ENCODE data around the gene TRPV3. TPM values are rescaled to one million over a fixed set of nuclear protein-coding genes. Genes with fewer than 3 reads are reported as not detected.

The TRPV3 gene
- total and polyA plus RNA-seq, 9 of the 15 experiments (the other 6 are each of a cell fraction or from before 2014, with no cell fraction given) = 0.03 to 0.42 (median 0.11) TPM; not detected in 1

- FAIRE-seq (no peak), DNase-seq (ENCODE audit: extremely low read depth in 1 of 4, low spot score in 3 of 4) (no peak), ATAC-seq (no peak; the same call in 2 of the 3 replicates)
- no peaks in the 10 kb centered on the region for H3K9me3 ChIP-seq (replicated peaks; ENCODE audit: control insufficient read depth, insufficient read depth, low read depth, low read length)
- POLR2A ChIA-PET = interaction anchor here (0.5 kb wide), 1 partner anchor 47 kb away, joined by 4 read pairs; no protein-coding TSS in a partner anchor
- CTCF ChIA-PET (ENCODE audit: low intra/inter-chr PET ratio) = no interaction called here
- in situ Hi-C loops (cut with MboI) (no loop called here), intact Hi-C loops (cut with micrococcal nuclease) (no loop called here)
- H3K36me3 ChIP-seq (ENCODE audit: control insufficient read depth, insufficient read depth, low read length) = no peaks in the 10 kb centered on the region
- no peak overlapping the region for H3K27ac ChIP-seq (ENCODE audit: extremely low read depth, low read depth, low read length)
- H3K4me1 ChIP-seq (replicated peaks in 1 of 2; ENCODE audit: control insufficient read depth in 2 of 2, insufficient read depth in 2 of 2, low read length in 2 of 2) = peaks cover 0 to 4% of the 10 kb centered on the region in 2 experiments; a peak in 1 of 5 replicates
- H3K79me2 ChIP-seq (ENCODE audit: control insufficient read depth, insufficient read depth, low read length) = no peaks in the 10 kb centered on the region
- H3K27me3 ChIP-seq (ENCODE audit: control insufficient read depth in 2 of 2, insufficient read depth in 2 of 2, low read length in 2 of 2) = peaks cover 14 to 76% of the 10 kb centered on the region in 2 experiments; a peak in 3 of 5 replicates
- H3K4me3 ChIP-seq = no peak overlapping the region
- no peak overlapping the region for H3K4me2 ChIP-seq (ENCODE audit: insufficient read depth, low read length)
- H3K9me1 ChIP-seq (ENCODE audit: control insufficient read depth, insufficient read depth, low read length) = no peaks in the 10 kb centered on the region
- H3K9ac ChIP-seq (ENCODE audit: insufficient read depth in 1 of 2, low read depth in 2 of 2, low read length in 2 of 2) = no peak overlapping the region
- H4K20me1 ChIP-seq (replicated peaks; ENCODE audit: control insufficient read depth, insufficient read depth, low read length) = peaks cover 5% of the 10 kb centered on the region
- 16% methylated on average over 10 of the region's 15 CpGs for WGBS (ENCODE audit: insufficient coverage, low coverage, missing lambda C conversion rate)
- BruUV-seq (replicated peaks) = no TSS peak
- H2AFZ ChIP-seq (ENCODE audit: low read depth, low read length) = no peak overlapping the region
- TF ChIP-seq ZNF398 (CRISPR knock-in tag; IDR thresholded peaks at IDR 0.05) (no peak), LARP7 (IDR thresholded peaks at IDR 0.05) (no peak), OTX1 (CRISPR knock-in tag; IDR thresholded peaks at IDR 0.05) (no peak), KAT8 (IDR thresholded peaks at IDR 0.05; ENCODE audit: low read depth) (no peak), ZNF175 (CRISPR knock-in tag; IDR thresholded peaks at IDR 0.05; ENCODE audit: low read depth) (no peak), SNIP1 (IDR thresholded peaks at IDR 0.05; ENCODE audit: low read depth) (no peak), HNRNPUL1 (IDR thresholded peaks at IDR 0.05; ENCODE audit: low read length) (no peak), SIN3A (IDR thresholded peaks at IDR 0.05; ENCODE audit: borderline replicate concordance in 2 of 2, control insufficient read depth in 1 of 2, low read depth in 2 of 2, low read length in 2 of 2) (no peak), RERE (CRISPR knock-in tag; IDR thresholded peaks at IDR 0.05; ENCODE audit: borderline replicate concordance) (no peak), YBX1 (IDR thresholded peaks at IDR 0.05) (no peak), HDGF (IDR thresholded peaks at IDR 0.05) (no peak), POU5F1 (IDR thresholded peaks at IDR 0.05; ENCODE audit: borderline replicate concordance, low read depth, low read length, partially characterized antibody) (no peak), RBFOX2 (IDR thresholded peaks at IDR 0.05; ENCODE audit: low read depth, low read length) (no peak), MTA3 (IDR thresholded peaks at IDR 0.05; ENCODE audit: borderline replicate concordance) (no peak), NELFE (IDR thresholded peaks at IDR 0.05; ENCODE audit: insufficient read depth, insufficient read length) (no peak)
These were observed 34.7 kb upstream of the TRPV3 start for GRCh38 chr17:3592216-3592860.
